AG09309 (cell line): ENCODE data around the gene TTC27.
"Not testable (repeated sequence)": the region's sequence is repeated elsewhere in the genome, so short reads cannot be mapped to it uniquely, and the experiment has no call there.

Source experiments
- DNase-seq: peaks from one replicate; pipeline ENCODE4 v3.0.0-alpha.2; 2010; ENCODE audit warnings: low read depth
- H3K4me3 ChIP-seq: 2 replicates; pipeline ENCODE4 v1.5.1; 2011; ENCODE audit warnings: mild to moderate bottlenecking, low read depth, low read length, moderate library complexity; ENCODE audit not compliant: control insufficient read depth
- CTCF ChIP-seq: IDR thresholded peaks from 2 replicates; pipeline ENCODE4 v1.5.1; 2011; ENCODE audit warnings: mild to moderate bottlenecking, low read depth, low read length, inconsistent platforms; ENCODE audit not compliant: insufficient read depth, control insufficient read depth; ENCODE audit errors: missing control alignments

The TTC27 gene

GRCh38 chr2:32836933-32837332 is 209.1 kb downstream of the TTC27 start:
- no peak overlapping the region for H3K4me3 ChIP-seq
- no peak for TF ChIP-seq CTCF
- no peak for DNase-seq

GRCh38 chr2:32838418-32838817 is 210.6 kb downstream of the TTC27 start:
- no peak overlapping the region for H3K4me3 ChIP-seq
- DNase-seq: no peak
- no peak for TF ChIP-seq CTCF

GRCh38 chr2:32838949-32839348 is 211.1 kb downstream of the TTC27 start:
- DNase-seq: no peak
- TF ChIP-seq CTCF: no peak
- no peak overlapping the region for H3K4me3 ChIP-seq

GRCh38 chr2:32841931-32842898 is 214.4 kb downstream of the TTC27 start:
- TF ChIP-seq CTCF: no peak
- no peak for DNase-seq
- no peak overlapping the region for H3K4me3 ChIP-seq

- H3K4me3 ChIP-seq: no peak overlapping the region
- DNase-seq: no peak
- no peak for TF ChIP-seq CTCF
These were observed 215.8 kb downstream of the TTC27 start for GRCh38 chr2:32843699-32844098.

GRCh38 chr2:32844253-32844652 is 216.4 kb downstream of the TTC27 start:
- no peak for DNase-seq
- H3K4me3 ChIP-seq: no peak overlapping the region
- TF ChIP-seq CTCF: no peak

- not testable (repeated sequence) for H3K4me3 ChIP-seq, DNase-seq
These were observed 218.4 kb downstream of the TTC27 start for GRCh38 chr2:32846274-32846673.
